CD4-positive, alpha-beta memory T cell (primary cell): ENCODE results near the gene SERPINB1. TPM values are rescaled to one million over a fixed set of nuclear protein-coding genes. Genes with fewer than 3 reads are reported as not detected.
A peak's percentile ranks its signal among the peaks of the same experiment; 100 is the strongest.

Experiments used
- CTCF ChIA-PET: fragments of 350-600 bp; sonication (Branson Sonifier 250); formaldehyde crosslinking; loops from one replicate; lab custom pipeline; 2021; ENCODE audit warnings: inconsistent platforms; ENCODE audit not compliant: partially characterized antibody; lab: Charles Lee
- POLR2A ChIA-PET: fragments of 350-600 bp; sonication (Branson Sonifier 250); formaldehyde crosslinking; loops from one replicate; lab custom pipeline; 2021; ENCODE audit not compliant: partially characterized antibody; lab: Charles Lee
- DNase-seq, 5 donors: peaks; one replicate each; pipeline versions ENCODE4 v3.0.0 to v3.0.0-alpha.2; 2020 to 2022; ENCODE audit warnings: mixed read lengths in 1 of 5
- H3K27ac ChIP-seq: one replicate; pipeline ENCODE4 v1.7.0; 2013; ENCODE audit warnings: low read depth, low read length
- H3K27me3 ChIP-seq: 2 replicates; pipeline ENCODE4 v1.7.0; 2013; ENCODE audit warnings: mild to moderate bottlenecking, low read length, moderate library complexity; ENCODE audit not compliant: insufficient read depth
- H3K36me3 ChIP-seq: 2 replicates; pipeline ENCODE4 v1.7.0; 2013; ENCODE audit warnings: mild to moderate bottlenecking, low read length, moderate library complexity; ENCODE audit not compliant: insufficient read depth
- H3K4me1 ChIP-seq: 2 replicates; pipeline ENCODE4 v1.7.0; 2013; ENCODE audit warnings: mild to moderate bottlenecking, low read length, moderate library complexity; ENCODE audit not compliant: insufficient read depth
- H3K4me3 ChIP-seq, 2 donors: one replicate each; pipeline ENCODE4 v1.7.0; 2013; ENCODE audit warnings: low read length in 2 of 2, mild to moderate bottlenecking in 1 of 2
- H3K9me3 ChIP-seq, 2 donors: one replicate each; pipeline ENCODE4 v1.7.0; 2013; ENCODE audit warnings: low read length in 2 of 2, control low read depth in 1 of 2; ENCODE audit not compliant: control insufficient read depth in 1 of 2
- H3K27ac Mint-ChIP-seq, 7 donors: one replicate each; pipeline ENCODE4 v1.8.0; 2020 to 2021; ENCODE audit warnings: mixed read lengths in 7 of 7, mild to moderate bottlenecking in 6 of 7, inconsistent platforms in 3 of 7, moderate library complexity in 3 of 7
- H3K27me3 Mint-ChIP-seq, 2 donors: one replicate each; pipeline ENCODE4 v1.8.0; 2020 to 2021; ENCODE audit warnings: mixed read lengths in 2 of 2
- H3K36me3 Mint-ChIP-seq, 2 donors: one replicate each; pipeline ENCODE4 v1.8.0; 2020 to 2021; ENCODE audit warnings: mixed read lengths in 2 of 2, inconsistent platforms in 1 of 2, mild to moderate bottlenecking in 1 of 2
- H3K4me1 Mint-ChIP-seq, 4 donors: one replicate each; pipeline ENCODE4 v1.8.0; 2020 to 2021; ENCODE audit warnings: mixed read lengths in 4 of 4, mild to moderate bottlenecking in 1 of 4
- H3K4me3 Mint-ChIP-seq, 8 donors: one replicate each; pipeline ENCODE4 v1.8.0; 2020 to 2021; ENCODE audit warnings: mixed read lengths in 8 of 8, mild to moderate bottlenecking in 7 of 8, moderate library complexity in 6 of 8, inconsistent platforms in 3 of 8
- H3K9me3 Mint-ChIP-seq, 8 donors: one replicate each; pipeline ENCODE4 v1.8.0; 2020 to 2021; ENCODE audit warnings: mixed read lengths in 8 of 8, mild to moderate bottlenecking in 5 of 8, inconsistent platforms in 3 of 8, moderate library complexity in 1 of 8
- intact Hi-C: fragments of 100-400 bp; cut with micrococcal nuclease; formaldehyde crosslinking; loops from one replicate; pipeline ENCODE4 v1.15.1; 2023
- polyA plus RNA-seq, 2 donors: library from polyadenylated mRNA; unstranded; fragments of 300-500 nt; fragmentation: Illumina TruSeq; gene quantifications; one replicate each; pipeline ENCODE4 v1.2.3, GENCODE V29; 2021
- total RNA-seq, 2 experiments: library from RNA; stranded (reverse); gene quantifications; one replicate each; pipeline ENCODE4 v1.2.3, GENCODE V29; 2021

SERPINB1 gene
- total and polyA plus RNA-seq, 4 experiments from 2014 or later, result 56.7 to 159 (median 92.2) TPM

- intact Hi-C loops, result no loop called here
- Histone ChIP-seq H3K4me1 (peaks cover 5% of the 10 kb centered on the region), H3K4me3 (no peak overlapping the region), H3K9me3 (no peaks in the 10 kb centered on the region), H3K36me3 (no peaks in the 10 kb centered on the region), H3K27me3 (no peaks in the 10 kb centered on the region), H3K27ac (no peak overlapping the region)
- POLR2A ChIA-PET, result interaction anchor here (1.0 kb wide), 1 partner anchor 43 kb away, joined by 3 read pairs; the partner anchor contains the start of gene SERPINB1
- Mint-ChIP-seq H3K4me3 (no peak overlapping the region), H3K4me1 (peaks cover 10 to 20% (median 15%) of the 10 kb centered on the region in 4 donors), H3K27ac (no peak overlapping the region), H3K36me3 (peaks cover 0 to 5% of the 10 kb centered on the region in 2 donors), H3K9me3 (no peaks in the 10 kb centered on the region), H3K27me3 (no peaks in the 10 kb centered on the region)
- no peak for DNase-seq
- CTCF ChIA-PET, result interaction anchor here (0.7 to 1.1 kb wide), 2 partner anchors 32 to 47 kb away, joined by 3 to 4 read pairs; no protein-coding TSS in a partner anchor
Measured at GRCh38 chr6:2798586-2799134, 43.0 kb downstream of the SERPINB1 start.

- ChIA-PET CTCF (interaction anchor here (1.1 kb wide), 1 partner anchor 48 kb away, joined by 4 read pairs; no protein-coding TSS in a partner anchor), POLR2A (interaction anchor here (1.0 kb wide), 1 partner anchor 44 kb away, joined by 3 read pairs; the partner anchor contains the start of gene SERPINB1)
- DNase-seq, result no peak
- Mint-ChIP-seq H3K27me3 (no peaks in the 10 kb centered on the region), H3K9me3 (no peaks in the 10 kb centered on the region), H3K4me1 (peaks cover 18 to 31% (median 26%) of the 10 kb centered on the region in 4 donors), H3K27ac (peak overlapping the region in 1 of 7 donors; percentile 52), H3K36me3 (peaks cover 0 to 5% of the 10 kb centered on the region in 2 donors), H3K4me3 (no peak overlapping the region)
- H3K4me1 ChIP-seq, result peaks cover 15% of the 10 kb centered on the region
- intact Hi-C loops, result no loop called here
- H3K27me3 ChIP-seq, result no peaks in the 10 kb centered on the region
- no peak overlapping the region for H3K27ac ChIP-seq
- H3K4me3 ChIP-seq, result no peak overlapping the region
- no peaks in the 10 kb centered on the region for H3K36me3 ChIP-seq
- no peaks in the 10 kb centered on the region for H3K9me3 ChIP-seq
Measured at GRCh38 chr6:2797564-2798031, 44.1 kb downstream of the SERPINB1 start.

- H3K27me3 Mint-ChIP-seq, result no peaks in the 10 kb centered on the region
- no peaks in the 10 kb centered on the region for H3K36me3 ChIP-seq
- H3K27me3 ChIP-seq, result no peaks in the 10 kb centered on the region
- H3K36me3 Mint-ChIP-seq, result peaks cover 0 to 5% of the 10 kb centered on the region in 2 donors
- no peak overlapping the region for H3K27ac ChIP-seq
- peaks cover 20 to 35% (median 30%) of the 10 kb centered on the region in 4 donors for H3K4me1 Mint-ChIP-seq
- no peaks in the 10 kb centered on the region for H3K9me3 ChIP-seq
- POLR2A ChIA-PET, result no interaction called here
- CTCF ChIA-PET, result no interaction called here
- peak overlapping the region in 1 of 7 donors; percentile 63 for H3K27ac Mint-ChIP-seq
- intact Hi-C loops, result no loop called here
- peaks cover 18% of the 10 kb centered on the region for H3K4me1 ChIP-seq
- H3K4me3 Mint-ChIP-seq, result no peak overlapping the region
- no peak for DNase-seq
- no peaks in the 10 kb centered on the region for H3K9me3 Mint-ChIP-seq
- no peak overlapping the region for H3K4me3 ChIP-seq
Measured at GRCh38 chr6:2796861-2797260, 44.8 kb downstream of the SERPINB1 start.

GRCh38 chr6:2795956-2796355 is 45.7 kb downstream of the SERPINB1 start:
- Mint-ChIP-seq H3K9me3 (no peaks in the 10 kb centered on the region), H3K27ac (no peak overlapping the region), H3K4me3 (no peak overlapping the region), H3K27me3 (no peaks in the 10 kb centered on the region), H3K36me3 (peaks cover 2 to 5% of the 10 kb centered on the region in 2 donors), H3K4me1 (peaks cover 22 to 43% (median 34%) of the 10 kb centered on the region in 4 donors)
- Histone ChIP-seq H3K4me1 (peaks cover 24% of the 10 kb centered on the region), H3K4me3 (no peak overlapping the region), H3K27me3 (no peaks in the 10 kb centered on the region), H3K9me3 (no peaks in the 10 kb centered on the region), H3K36me3 (no peaks in the 10 kb centered on the region), H3K27ac (no peak overlapping the region)
- intact Hi-C loops, result no loop called here
- ChIA-PET POLR2A (no interaction called here), CTCF (no interaction called here)
- no peak for DNase-seq

GRCh38 chr6:2795162-2795561 is 46.5 kb downstream of the SERPINB1 start:
- Mint-ChIP-seq H3K27ac (no peak overlapping the region), H3K27me3 (no peaks in the 10 kb centered on the region), H3K9me3 (no peaks in the 10 kb centered on the region), H3K4me1 (peaks cover 21 to 44% (median 33%) of the 10 kb centered on the region in 4 donors), H3K4me3 (no peak overlapping the region), H3K36me3 (peaks cover 2 to 5% of the 10 kb centered on the region in 2 donors)
- peaks cover 26% of the 10 kb centered on the region for H3K4me1 ChIP-seq
- intact Hi-C loops, result no loop called here
- no peaks in the 10 kb centered on the region for H3K9me3 ChIP-seq
- no peaks in the 10 kb centered on the region for H3K36me3 ChIP-seq
- ChIA-PET CTCF (interaction anchor here (1.1 to 1.8 kb wide), 2 partner anchors 11 to 34 kb away, joined by 4 read pairs; no protein-coding TSS in a partner anchor), POLR2A (interaction anchor here (0.9 kb wide), 1 partner anchor 46 kb away, joined by 3 read pairs; the partner anchor contains the start of gene SERPINB1)
- DNase-seq, result no peak
- no peak overlapping the region for H3K4me3 ChIP-seq
- H3K27me3 ChIP-seq, result no peaks in the 10 kb centered on the region
- H3K27ac ChIP-seq, result no peak overlapping the region

GRCh38 chr6:2794171-2794730 is 47.4 kb downstream of the SERPINB1 start:
- peak overlapping the region in 1 of 8 donors; percentile 36 for H3K4me3 Mint-ChIP-seq
- H3K4me3 ChIP-seq, result no peak overlapping the region
- ChIA-PET CTCF (interaction anchor here (0.6 to 5.8 kb wide), 5 partner anchors 10 to 657 kb away, joined by 3 to 80 read pairs (median 4); partner anchors contain the start of gene SERPINB1), POLR2A (interaction anchor here (1.0 to 1.3 kb wide), 2 partner anchors 28 to 47 kb away, joined by 3 to 4 read pairs; no protein-coding TSS in a partner anchor)
- no peak overlapping the region for H3K27ac ChIP-seq
- H3K4me1 ChIP-seq, result peaks cover 26% of the 10 kb centered on the region
- peak overlapping the region in 2 of 7 donors; percentile 32 to 69 for H3K27ac Mint-ChIP-seq
- no peak for DNase-seq
- H3K27me3 ChIP-seq, result no peaks in the 10 kb centered on the region
- H3K27me3 Mint-ChIP-seq, result no peaks in the 10 kb centered on the region
- no peaks in the 10 kb centered on the region for H3K9me3 ChIP-seq
- no peaks in the 10 kb centered on the region for H3K36me3 ChIP-seq
- peaks cover 2 to 5% of the 10 kb centered on the region in 2 donors for H3K36me3 Mint-ChIP-seq
- intact Hi-C loops, result no loop called here
- no peaks in the 10 kb centered on the region for H3K9me3 Mint-ChIP-seq
- H3K4me1 Mint-ChIP-seq, result peaks cover 19 to 35% (median 26%) of the 10 kb centered on the region in 4 donors
